Transverse colon (tissue), 4 donors: ENCODE measurements around the gene CLEC4M. TPM values are rescaled to one million over a fixed set of nuclear protein-coding genes. Genes with fewer than 3 reads are reported as not detected.
"Not testable (repeated sequence)": the region's sequence is repeated elsewhere in the genome, so short reads cannot be mapped to it uniquely, and the experiment has no call there.

Experiments
- DNase-seq: peaks from one replicate; pipeline ENCODE4 v3.0.0-alpha.2; 2019
- H3K27ac ChIP-seq, 4 donors: fragments of 200-600 bp; sonication (generic); 2 replicates each; pipeline ENCODE4 v1.5.1; 2016 to 2018; ENCODE audit warnings: inconsistent platforms in 4 of 4
- H3K27me3 ChIP-seq: fragments of 200-600 bp; sonication (generic); 2 replicates; pipeline ENCODE4 v1.5.1; 2017; ENCODE audit warnings: inconsistent platforms
- H3K36me3 ChIP-seq, 4 donors: fragments of 200-600 bp; sonication (generic); 2 replicates each; pipeline ENCODE4 v1.5.1; 2017 to 2019; ENCODE audit warnings: inconsistent platforms in 4 of 4
- H3K4me1 ChIP-seq, 4 donors: fragments of 200-600 bp; sonication (generic); 2 replicates each; pipeline ENCODE4 v1.5.1; 2017 to 2020; ENCODE audit warnings: inconsistent platforms in 4 of 4
- H3K4me3 ChIP-seq, 4 donors: fragments of 200-600 bp; sonication (generic); 1 replicate in 1 of 4; 2 replicates in 3 of 4; pipeline versions ENCODE4 v1.5.1 to v1.6.1; 2017 to 2019; ENCODE audit warnings: inconsistent platforms in 4 of 4
- H3K9me3 ChIP-seq, 2 donors: fragments of 200-600 bp; sonication (generic); 2 replicates each; pipeline ENCODE4 v1.5.1; 2017 to 2019; ENCODE audit warnings: inconsistent platforms in 2 of 2
- CTCF ChIP-seq, 5 experiments: fragments of 200-600 bp in 3 of 5; fragments of 450-650 bp in 2 of 5; sonication (generic) in 3 of 5; IDR thresholded peaks; 1 replicate in 2 of 5; 2 replicates in 3 of 5; pipeline ENCODE4 v1.5.1; 2016 to 2017; ENCODE audit warnings: antibody characterized with exemption in 5 of 5, inconsistent platforms in 3 of 5, mild to moderate bottlenecking in 2 of 5, moderate library complexity in 1 of 5
- EP300 ChIP-seq: sonication (generic); formaldehyde crosslinking; IDR thresholded peaks from one replicate; pipeline ENCODE4 v1.6.1; 2017; ENCODE audit warnings: antibody characterized with exemption, low read depth
- POLR2A ChIP-seq: fragments of 450-650 bp; IDR thresholded peaks from one replicate; pipeline ENCODE4 v1.6.1; 2016; ENCODE audit warnings: antibody characterized with exemption, mild to moderate bottlenecking, moderate library complexity
- POLR2AphosphoS5 ChIP-seq, 3 donors: sonication (generic); formaldehyde crosslinking; IDR thresholded peaks; one replicate each; pipeline ENCODE4 v1.6.1; 2016; ENCODE audit warnings: antibody characterized with exemption in 3 of 3
- WGBS, 2 donors: methylation state at CpG; one replicate each; pipeline ENCODE4 v1.1.5; 2018; ENCODE audit warnings: low coverage in 1 of 2; 5-methylcytosine and 5-hydroxymethylcytosine counted together
- in situ Hi-C, 4 donors: fragments of 200-750 bp; cut with MboI; loops; one replicate each; pipeline versions ENCODE4 v1.15.0 to v1.15.1; 2017; ENCODE audit warnings: low sequenced_read_pairs in 3 of 4, low pct_ligation_motif_present in 1 of 4, low pct_unique_long_range_greater_than_20kb in 1 of 4
- intact Hi-C: fragments of 100-400 bp; cut with DNase I; formaldehyde crosslinking; loops from one replicate; pipeline ENCODE4 v1.15.1; 2023; ENCODE audit warnings: low total_unique reads
- total RNA-seq, 4 donors: library from RNA; depleted of rRNA; stranded (reverse); fragments of >200 nt; gene quantifications; one replicate each; pipeline ENCODE4 v1.1.0, GENCODE V29; 2016

CLEC4M gene
- total RNA-seq, 4 donors from 2014 or later: 0.16 TPM; not detected in 3

DNA sequence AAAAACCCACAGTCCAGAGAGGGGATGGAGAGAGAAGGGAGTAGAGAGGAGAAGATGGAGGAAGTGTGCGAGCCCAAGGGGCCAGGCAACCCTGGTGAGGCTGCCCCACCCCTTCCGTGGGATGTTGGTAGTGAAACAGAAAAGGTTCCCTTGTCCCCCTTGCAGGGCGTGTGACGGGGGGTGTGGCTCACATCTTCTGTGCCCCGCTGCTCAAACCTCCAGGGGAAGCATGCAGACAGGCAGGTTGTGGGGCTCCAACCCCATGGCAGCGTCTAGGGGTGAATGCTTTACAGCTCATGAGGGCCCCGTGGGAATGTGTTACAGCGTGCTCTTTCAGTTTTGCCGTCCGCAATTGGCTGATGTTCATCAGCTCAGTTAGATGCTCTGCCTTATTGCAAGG lies 52.3 kb downstream of the CLEC4M start:
- 20 to 41% methylated on average over 2 to 10 of the region's 10 CpGs for WGBS, 2 donors
- no peak for DNase-seq
- TF ChIP-seq CTCF (IDR thresholded peaks at IDR 0.05) (no peak), EP300 (no peak), POLR2A (no peak), POLR2AphosphoS5 (IDR thresholded peaks at IDR 0.05) (no peak)
- H3K9me3 ChIP-seq: peaks cover 0 to 8% of the 10 kb centered on the region in 2 donors
- H3K27me3 ChIP-seq: no peaks in the 10 kb centered on the region
- H3K4me1 ChIP-seq: no peaks in the 10 kb centered on the region
- in situ Hi-C loops (loop anchor here in 3 of 4 donors (25.0 kb wide), 3 partner anchors 153 to 453 kb away; partner anchors contain the start of gene RETN (in 1 of the 3)), intact Hi-C loops (no loop called here)
- no peak overlapping the region for H3K27ac ChIP-seq
- no peak overlapping the region for H3K4me3 ChIP-seq
- no peaks in the 10 kb centered on the region for H3K36me3 ChIP-seq

DNA sequence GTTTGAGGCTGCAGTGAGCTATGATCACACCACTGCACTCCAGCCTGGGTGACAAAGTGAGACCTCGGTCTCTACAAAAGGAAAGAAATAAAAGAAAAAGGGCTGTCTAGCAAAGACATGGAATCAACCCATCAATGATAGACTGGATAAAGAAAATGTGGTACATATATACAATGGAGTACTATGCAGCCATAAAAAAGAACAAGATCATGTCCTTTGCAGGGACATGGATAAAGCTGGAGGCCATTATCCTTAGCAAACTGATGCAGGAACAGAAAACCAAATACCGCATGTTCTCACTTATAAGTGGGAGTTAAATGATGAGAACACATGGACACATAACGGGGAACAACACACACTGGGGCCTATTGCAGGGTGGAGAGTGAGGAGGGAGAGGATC lies 53.0 kb downstream of the CLEC4M start:
- H3K27me3 ChIP-seq, DNase-seq, H3K36me3 ChIP-seq, intact Hi-C loops, H3K27ac ChIP-seq, H3K4me3 ChIP-seq, H3K4me1 ChIP-seq, H3K9me3 ChIP-seq: not testable (repeated sequence)
- WGBS, 2 donors: 92% methylated on average over 3 of the region's 3 CpGs; no CpG with 5 or more reads in 1 of the 2 donors
- in situ Hi-C loops: loop anchor here in 3 of 4 donors (25.0 kb wide), 3 partner anchors 154 to 454 kb away; partner anchors contain the start of gene RETN (in 1 of the 3)

DNA sequence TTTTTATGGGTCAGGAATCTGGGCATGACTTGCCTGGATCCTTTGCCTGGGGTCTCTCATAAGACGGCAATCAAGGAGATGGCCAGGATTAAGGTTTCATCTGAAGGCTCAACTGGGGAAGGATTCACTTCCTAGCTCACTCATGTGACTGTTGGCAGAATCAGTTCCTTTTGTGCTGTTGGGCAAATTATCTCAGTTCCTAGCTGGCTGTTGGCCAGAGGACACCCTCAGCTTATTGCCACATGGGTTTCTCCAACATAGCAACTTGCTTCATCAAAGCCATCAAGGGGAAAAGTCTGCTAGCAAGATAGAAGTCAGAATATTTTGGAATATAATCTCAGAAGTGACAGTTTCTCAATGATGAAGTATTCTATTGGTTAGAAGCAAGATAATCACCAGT lies 54.8 kb downstream of the CLEC4M start:
- no peak overlapping the region for H3K27ac ChIP-seq
- in situ Hi-C loops (loop anchor here in 3 of 4 donors (25.0 kb wide), 3 partner anchors 156 to 456 kb away; partner anchors contain the start of gene RETN (in 1 of the 3)), intact Hi-C loops (no loop called here)
- H3K4me3 ChIP-seq: no peak overlapping the region
- 100% methylated on average over 1 of the region's 1 CpG for WGBS, 2 donors
- H3K27me3 ChIP-seq: peaks cover 13% of the 10 kb centered on the region
- TF ChIP-seq CTCF (IDR thresholded peaks at IDR 0.05) (no peak), POLR2A (no peak), POLR2AphosphoS5 (IDR thresholded peaks at IDR 0.05) (no peak), EP300 (no peak)
- no peaks in the 10 kb centered on the region for H3K36me3 ChIP-seq
- H3K9me3 ChIP-seq: no peaks in the 10 kb centered on the region
- DNase-seq: no peak
- H3K4me1 ChIP-seq: no peaks in the 10 kb centered on the region

- Histone ChIP-seq H3K9me3 (no peaks in the 10 kb centered on the region), H3K36me3 (no peaks in the 10 kb centered on the region), H3K4me3 (no peak overlapping the region), H3K4me1 (no peaks in the 10 kb centered on the region), H3K27me3 (peaks cover 14% of the 10 kb centered on the region), H3K27ac (no peak overlapping the region)
- in situ Hi-C loops: loop anchor here in 3 of 4 donors (25.0 kb wide), 3 partner anchors 157 to 457 kb away; partner anchors contain the start of gene RETN (in 1 of the 3)
- TF ChIP-seq EP300: no peak
- no peak for TF ChIP-seq CTCF (IDR thresholded peaks at IDR 0.05)
- TF ChIP-seq POLR2AphosphoS5 (IDR thresholded peaks at IDR 0.05): no peak
- TF ChIP-seq POLR2A: no peak
- intact Hi-C loops: no loop called here
- 80 to 100% methylated on average over 1 to 2 of the region's 2 CpGs for WGBS, 2 donors
- no peak for DNase-seq
These were observed 55.8 kb downstream of the CLEC4M start for GRCh38 chr19:7818806-7819205.

Other genes starting within 250 kb of the CLEC4M start
- gene ZNF358, start 247.1 kb upstream of the CLEC4M start, total RNA-seq: 10 to 100 TPM; 50.2 to 72.7 (median 69.1) TPM
- gene MCOLN1, start 240.6 kb upstream of the CLEC4M start, total RNA-seq: 10 to 100 TPM; 14.7 to 93.1 (median 23.9) TPM
- gene PNPLA6, start 227.5 kb upstream of the CLEC4M start, total RNA-seq: 100 to 1,000 TPM; 115 to 435 (median 147) TPM
- 100 to 1,000 TPM in 1 of 4 donors, 10 to 100 TPM in 3; 36.2 to 114 (median 61.6) TPM for gene CAMSAP3, start 167.4 kb upstream of the CLEC4M start, total RNA-seq
- 100 to 1,000 TPM in 1 of 4 donors, 10 to 100 TPM in 3; 27.8 to 123 (median 57.3) TPM for gene XAB2, start 133.7 kb upstream of the CLEC4M start, total RNA-seq
- 10 to 100 TPM in 2 of 4 donors, not detected in 2; 16.4 to 48.0 TPM for gene PET100, start 133.4 kb upstream of the CLEC4M start, total RNA-seq
- gene PCP2, start 129.5 kb upstream of the CLEC4M start, total RNA-seq: 10 to 100 TPM in 1 of 4 donors, 1 to 10 TPM in 1, not detected in 2; 4.1 to 14.2 TPM
- 100 to 1,000 TPM; 132 to 303 (median 205) TPM for gene STXBP2, start 126.1 kb upstream of the CLEC4M start, total RNA-seq
- not detected for gene RETN, start 94.2 kb upstream of the CLEC4M start, total RNA-seq
- gene MCEMP1, start 86.2 kb upstream of the CLEC4M start, total RNA-seq: under 1 TPM in 1 of 4 donors, not detected in 3; 0.41 TPM
- gene TRAPPC5, start 82.4 kb upstream of the CLEC4M start, total RNA-seq: 10 to 100 TPM; 15.1 to 63.5 (median 34.4) TPM
- gene FCER2, start 61.1 kb upstream of the CLEC4M start, total RNA-seq: 10 to 100 TPM in 1 of 4 donors, 1 to 10 TPM in 1, under 1 TPM in 1, not detected in 1; 0.27 to 10.1 (median 4.3) TPM
- gene CLEC4G, start 31.1 kb upstream of the CLEC4M start, total RNA-seq: 1 to 10 TPM in 1 of 4 donors, under 1 TPM in 1, not detected in 2; 0.55 to 1.1 TPM
- 1 to 10 TPM in 3 of 4 donors, under 1 TPM in 1; 1.00 to 9.4 (median 4.4) TPM for gene CD209, start 15.7 kb upstream of the CLEC4M start, total RNA-seq
- 10 to 100 TPM in 3 of 4 donors, 1 to 10 TPM in 1; 8.5 to 65.8 (median 15.0) TPM for gene EVI5L, start 67.0 kb downstream of the CLEC4M start, total RNA-seq
- gene PRR36, start 111.1 kb downstream of the CLEC4M start, total RNA-seq: under 1 TPM in 1 of 4 donors, not detected in 3; 0.16 TPM
- gene LRRC8E, start 125.3 kb downstream of the CLEC4M start, total RNA-seq: 1 to 10 TPM in 1 of 4 donors, under 1 TPM in 1, not detected in 2; 0.79 to 1.5 TPM
- 100 to 1,000 TPM in 1 of 4 donors, 10 to 100 TPM in 3; 11.9 to 125 (median 20.9) TPM for gene MAP2K7, start 140.6 kb downstream of the CLEC4M start, total RNA-seq
- 1 to 10 TPM in 1 of 4 donors, not detected in 3; 1.4 TPM for gene TGFBR3L, start 151.6 kb downstream of the CLEC4M start, total RNA-seq
- gene SNAPC2, start 157.1 kb downstream of the CLEC4M start, total RNA-seq: 10 to 100 TPM; 11.4 to 35.9 (median 13.0) TPM
- gene CTXN1, start 162.9 kb downstream of the CLEC4M start, total RNA-seq: 10 to 100 TPM in 1 of 4 donors, 1 to 10 TPM in 3; 2.9 to 29.7 (median 4.8) TPM
- gene TIMM44, start 180.4 kb downstream of the CLEC4M start, total RNA-seq: 100 to 1,000 TPM in 1 of 4 donors, 10 to 100 TPM in 3; 59.7 to 102 (median 71.8) TPM
- 100 to 1,000 TPM in 1 of 4 donors, 10 to 100 TPM in 3; 11.9 to 101 (median 22.4) TPM for gene ELAVL1, start 242.4 kb downstream of the CLEC4M start, total RNA-seq